BJ (cell line): Measurements from ENCODE around the gene TLK2. TPM values are rescaled to one million over a fixed set of nuclear protein-coding genes. Genes with fewer than 3 reads are reported as not detected.
A peak's percentile ranks its signal among the peaks of the same experiment; 100 is the strongest.
"Not testable (repeated sequence)": the region's sequence is repeated elsewhere in the genome, so short reads cannot be mapped to it uniquely, and the experiment has no call there.

Experiments used
- CTCF ChIA-PET: fragments of 350-600 bp; formaldehyde crosslinking; extraction: SDS; loops from one replicate; lab custom pipeline; 2021; ENCODE audit warnings: antibody characterized with exemption, inconsistent platforms; lab: Yijun Ruan, JAX
- POLR2A ChIA-PET: fragments of 300-600 bp; sonication (Branson Sonifier 250); formaldehyde crosslinking; extraction: SDS; loops from one replicate; lab custom pipeline; 2021; ENCODE audit warnings: antibody characterized with exemption; lab: Charles Lee
- DNase-seq: peaks from one replicate; pipeline ENCODE4 v3.0.0-alpha.2; 2011; ENCODE audit warnings: low read depth
- H3K27me3 ChIP-seq: 2 replicates; pipeline ENCODE4 v1.6.0; 2011; ENCODE audit warnings: low read length; ENCODE audit not compliant: control insufficient read depth, insufficient read depth
- H3K36me3 ChIP-seq: 2 replicates; pipeline ENCODE4 v1.5.1; 2011; ENCODE audit warnings: low read length; ENCODE audit not compliant: control insufficient read depth, insufficient read depth
- H3K4me3 ChIP-seq: 2 replicates; pipeline ENCODE4 v1.5.1; 2011; ENCODE audit warnings: low read depth, mild to moderate bottlenecking, control low read depth, low read length
- CTCF ChIP-seq: IDR thresholded peaks from 2 replicates; pipeline ENCODE4 v1.5.1; 2011; ENCODE audit warnings: low read depth, mild to moderate bottlenecking, control low read depth, inconsistent platforms, low read length, moderate library complexity; ENCODE audit not compliant: insufficient read depth
- polyA plus RNA-seq: library from polyadenylated mRNA; depleted of rRNA; stranded (reverse); fragments of >200 nt; gene quantifications from 2 replicates; pipeline ENCODE4 v1.2.3, GENCODE V29; 2011

Gene TLK2
- polyA plus RNA-seq, 1 experiment: 68.9 TPM

- H3K27me3 ChIP-seq, POLR2A ChIA-PET, DNase-seq, CTCF ChIA-PET, H3K36me3 ChIP-seq, H3K4me3 ChIP-seq: not testable (repeated sequence)
Observed at GRCh38 chr17:62521295-62521694, 42.7 kb downstream of the TLK2 start.

GRCh38 chr17:62524077-62524476 is 45.5 kb downstream of the TLK2 start:
- CTCF ChIA-PET, POLR2A ChIA-PET: not testable (repeated sequence)

GRCh38 chr17:62525317-62525716 is 46.7 kb downstream of the TLK2 start:
- H3K36me3 ChIP-seq, POLR2A ChIA-PET, DNase-seq, CTCF ChIA-PET, H3K4me3 ChIP-seq, H3K27me3 ChIP-seq: not testable (repeated sequence)

More at GRCh38 chr17:62524077-62524476, 45.5 kb downstream of the TLK2 start:
- H3K36me3 ChIP-seq, DNase-seq, H3K4me3 ChIP-seq, H3K27me3 ChIP-seq: not testable (repeated sequence)

- H3K36me3 ChIP-seq, H3K4me3 ChIP-seq, DNase-seq, POLR2A ChIA-PET, CTCF ChIA-PET, H3K27me3 ChIP-seq: not testable (repeated sequence)
Observed at GRCh38 chr17:62530936-62531335, 52.3 kb downstream of the TLK2 start.

GRCh38 chr17:62536557-62536956 is 57.9 kb downstream of the TLK2 start:
- H3K36me3 ChIP-seq, H3K27me3 ChIP-seq, CTCF ChIA-PET, H3K4me3 ChIP-seq, POLR2A ChIA-PET, DNase-seq: not testable (repeated sequence)

- H3K36me3 ChIP-seq, H3K27me3 ChIP-seq, POLR2A ChIA-PET, H3K4me3 ChIP-seq, DNase-seq, CTCF ChIA-PET: not testable (repeated sequence)
Observed at GRCh38 chr17:62541073-62541472, 62.4 kb downstream of the TLK2 start.

- POLR2A ChIA-PET, H3K4me3 ChIP-seq, DNase-seq, H3K27me3 ChIP-seq, CTCF ChIA-PET, H3K36me3 ChIP-seq: not testable (repeated sequence)
Observed at GRCh38 chr17:62543278-62543775, 64.7 kb downstream of the TLK2 start.

GRCh38 chr17:62546066-62546465 is 67.4 kb downstream of the TLK2 start:
- H3K27me3 ChIP-seq, H3K4me3 ChIP-seq, CTCF ChIA-PET, DNase-seq, POLR2A ChIA-PET, H3K36me3 ChIP-seq: not testable (repeated sequence)

GRCh38 chr17:62552851-62553659 is 74.4 kb downstream of the TLK2 start:
- POLR2A ChIA-PET: interaction anchor here (0.6 kb wide), 1 partner anchor 92 kb away, joined by 5 read pairs; no protein-coding TSS in a partner anchor
- peak; percentile 45 for TF ChIP-seq CTCF

GRCh38 chr17:62557532-62557931 is 78.9 kb downstream of the TLK2 start:
- POLR2A ChIA-PET, H3K27me3 ChIP-seq, DNase-seq, H3K4me3 ChIP-seq, H3K36me3 ChIP-seq: not testable (repeated sequence)
- CTCF ChIA-PET: interaction anchor here (0.6 to 1.4 kb wide), 3 partner anchors 37 to 136 kb away, joined by 3 read pairs; no protein-coding TSS in a partner anchor

More at GRCh38 chr17:62552851-62553659, 74.4 kb downstream of the TLK2 start:
- H3K4me3 ChIP-seq, H3K36me3 ChIP-seq, DNase-seq, H3K27me3 ChIP-seq: not testable (repeated sequence)
- CTCF ChIA-PET: interaction anchor here (0.6 to 1.5 kb wide), 10 partner anchors 10 to 217 kb away, joined by 3 to 10 read pairs (median 4); no protein-coding TSS in a partner anchor

- DNase-seq, H3K36me3 ChIP-seq, H3K4me3 ChIP-seq, H3K27me3 ChIP-seq, CTCF ChIA-PET, POLR2A ChIA-PET: not testable (repeated sequence)
Observed at GRCh38 chr17:62558941-62559340, 80.3 kb downstream of the TLK2 start.

- H3K4me3 ChIP-seq, H3K36me3 ChIP-seq, POLR2A ChIA-PET, CTCF ChIA-PET, H3K27me3 ChIP-seq, DNase-seq: not testable (repeated sequence)
Observed at GRCh38 chr17:62560971-62561370, 82.3 kb downstream of the TLK2 start.
